ENCODE results near the gene NOS1AP. TPM values are rescaled to one million over a fixed set of nuclear protein-coding genes. Genes with fewer than 3 reads are reported as not detected.

The NOS1AP gene
- total RNA-seq, 1 experiment from 2014 or later = not detected

GRCh38 chr1:162388083-162388594, 318.6 kb downstream of the NOS1AP start:
- Histone ChIP-seq H3K4me1 (replicated peaks) (peaks cover 6% of the 10 kb centered on the region; the same call in 1 of the 2 replicates), H3K4me3 (no peak overlapping the region), H3K27ac (no peak overlapping the region), H3K27me3 (replicated peaks) (no peaks in the 10 kb centered on the region), H3K9me3 (replicated peaks) (no peaks in the 10 kb centered on the region), H3K36me3 (no peaks in the 10 kb centered on the region)
- no peak for DNase-seq (ENCODE audit: low read depth in 1 of 2, low spot score in 2 of 2)

- Histone ChIP-seq H3K27me3 (replicated peaks) (no peaks in the 10 kb centered on the region), H3K27ac (no peak overlapping the region)
Measured at GRCh38 chr1:162388615-162389014, 319.1 kb downstream of the NOS1AP start.

GRCh38 chr1:162389021-162389818, 319.7 kb downstream of the NOS1AP start:
- H3K4me1 ChIP-seq (replicated peaks) = peaks cover 6% of the 10 kb centered on the region; the same call in 1 of the 2 replicates
- H3K27ac ChIP-seq = no peak overlapping the region
- H3K36me3 ChIP-seq = no peaks in the 10 kb centered on the region
- no peaks in the 10 kb centered on the region for H3K9me3 ChIP-seq (replicated peaks)
- no peak overlapping the region for H3K4me3 ChIP-seq
- DNase-seq (ENCODE audit: low read depth in 1 of 2, low spot score in 2 of 2) = peak in 1 of 2 experiments; percentile 57
- H3K27me3 ChIP-seq (replicated peaks) = no peaks in the 10 kb centered on the region

More at GRCh38 chr1:162388615-162389014, 319.1 kb downstream of the NOS1AP start:
- peaks cover 6% of the 10 kb centered on the region; the same call in 1 of the 2 replicates for H3K4me1 ChIP-seq (replicated peaks)
- no peaks in the 10 kb centered on the region for H3K36me3 ChIP-seq
- H3K4me3 ChIP-seq = no peak overlapping the region
- no peaks in the 10 kb centered on the region for H3K9me3 ChIP-seq (replicated peaks)
- DNase-seq (ENCODE audit: low read depth in 1 of 2, low spot score in 2 of 2) = no peak

- no peaks in the 10 kb centered on the region for H3K9me3 ChIP-seq (replicated peaks)
- DNase-seq (ENCODE audit: low read depth in 1 of 2, low spot score in 2 of 2) = no peak
- H3K4me1 ChIP-seq (replicated peaks) = peaks cover 6% of the 10 kb centered on the region; the same call in 1 of the 2 replicates
- no peaks in the 10 kb centered on the region for H3K27me3 ChIP-seq (replicated peaks)
- no peak overlapping the region for H3K27ac ChIP-seq
- H3K36me3 ChIP-seq = no peaks in the 10 kb centered on the region
- no peak overlapping the region for H3K4me3 ChIP-seq
Measured at GRCh38 chr1:162389971-162390370, 320.5 kb downstream of the NOS1AP start.

DNA sequence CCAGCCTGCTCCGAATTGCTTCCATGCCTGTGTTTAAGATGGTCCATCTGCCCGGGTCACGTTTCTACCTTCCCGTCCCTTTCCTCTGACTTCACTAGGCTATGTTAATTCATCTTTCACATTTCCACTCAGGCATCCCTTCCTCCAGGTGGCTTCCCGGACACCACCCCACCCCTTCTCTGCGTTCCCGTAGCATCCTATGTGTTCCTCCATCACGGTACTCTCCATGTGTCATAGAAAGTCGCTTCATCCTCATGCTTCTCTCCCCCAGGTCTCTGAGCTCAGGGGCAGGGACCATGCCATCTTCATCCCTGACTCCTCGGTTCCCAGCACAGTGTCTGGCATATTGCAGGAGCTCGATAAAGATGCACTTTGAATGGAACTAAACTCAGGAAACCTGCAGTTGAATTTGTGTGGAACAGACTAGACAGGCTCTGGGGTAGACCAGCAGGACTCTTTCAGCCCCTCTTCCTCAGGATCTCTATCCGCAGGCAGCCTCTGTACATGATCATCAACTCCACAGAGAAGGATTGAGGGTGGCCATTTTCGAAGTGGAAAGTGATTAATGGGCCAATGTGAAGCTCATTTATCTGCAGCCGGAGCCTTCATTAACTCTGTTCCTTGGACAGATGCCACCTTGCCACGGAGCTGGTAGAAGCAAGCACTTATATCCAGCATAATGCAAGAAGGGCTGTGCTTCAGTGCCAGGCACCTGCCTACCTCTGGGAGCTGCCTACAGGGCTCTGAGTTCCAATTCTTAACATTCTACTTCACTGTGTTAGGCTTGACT, 321.1 kb downstream of the NOS1AP start:
- no peak overlapping the region for H3K4me3 ChIP-seq
- no peak overlapping the region for H3K27ac ChIP-seq
- H3K9me3 ChIP-seq (replicated peaks) = no peaks in the 10 kb centered on the region
- no peaks in the 10 kb centered on the region for H3K27me3 ChIP-seq (replicated peaks)
- no peak for DNase-seq (ENCODE audit: low read depth in 1 of 2, low spot score in 2 of 2)
- H3K36me3 ChIP-seq = no peaks in the 10 kb centered on the region
- peaks cover 6% of the 10 kb centered on the region; the same call in 1 of the 2 replicates for H3K4me1 ChIP-seq (replicated peaks)

DNA sequence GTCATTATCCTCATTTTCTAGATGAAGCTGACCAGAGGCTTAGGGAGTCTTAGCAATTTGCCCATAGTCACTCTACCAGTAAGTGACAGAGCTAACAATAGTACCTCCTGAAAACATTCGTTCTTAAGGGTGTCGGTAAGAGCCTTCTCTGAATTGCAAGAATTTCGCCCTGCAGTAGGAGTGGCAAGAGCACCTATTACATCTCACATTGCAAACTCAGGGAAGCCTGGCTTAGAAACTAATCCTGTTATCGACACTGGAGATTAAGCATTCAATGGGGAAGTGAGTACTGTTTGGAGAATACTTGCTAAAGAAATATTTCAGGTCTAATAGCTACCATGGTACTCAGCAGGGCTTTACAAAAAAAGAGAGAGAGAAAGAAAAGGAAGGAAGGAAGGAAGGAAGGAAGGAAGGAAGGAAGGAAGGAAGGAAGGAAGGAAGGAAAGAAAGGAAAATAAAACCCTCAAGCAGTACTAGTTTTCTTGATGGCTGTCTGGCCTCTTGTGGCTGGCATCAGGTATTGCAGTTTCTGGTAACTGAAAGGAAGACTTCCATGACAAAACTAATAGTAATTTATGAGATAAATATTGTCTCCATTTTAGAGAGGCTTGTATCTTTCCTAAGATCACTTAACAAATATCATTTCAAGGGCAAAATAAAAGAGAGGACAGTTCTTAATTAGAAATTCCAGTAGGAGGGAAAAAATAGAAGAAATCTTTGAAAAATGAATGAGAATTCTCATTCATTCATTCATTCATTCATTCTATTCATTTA, 322.5 kb downstream of the NOS1AP start:
- Histone ChIP-seq H3K36me3 (no peaks in the 10 kb centered on the region), H3K27me3 (replicated peaks) (no peaks in the 10 kb centered on the region), H3K27ac (no peak overlapping the region), H3K4me1 (replicated peaks) (peaks cover 6% of the 10 kb centered on the region; the same call in 1 of the 2 replicates), H3K4me3 (no peak overlapping the region), H3K9me3 (replicated peaks) (no peaks in the 10 kb centered on the region)
- no peak for DNase-seq (ENCODE audit: low read depth in 1 of 2, low spot score in 2 of 2)

- no peak overlapping the region for H3K27ac ChIP-seq
- no peak for DNase-seq (ENCODE audit: low read depth in 1 of 2, low spot score in 2 of 2)
- no peaks in the 10 kb centered on the region for H3K9me3 ChIP-seq (replicated peaks)
- no peak overlapping the region for H3K4me3 ChIP-seq
- H3K27me3 ChIP-seq (replicated peaks) = peaks cover 8% of the 10 kb centered on the region
- H3K4me1 ChIP-seq (replicated peaks) = no peaks in the 10 kb centered on the region
- H3K36me3 ChIP-seq = no peaks in the 10 kb centered on the region
Measured at GRCh38 chr1:162396201-162396906, 326.9 kb downstream of the NOS1AP start.

GRCh38 chr1:162397039-162397448, 327.6 kb downstream of the NOS1AP start:
- no peak overlapping the region for H3K4me3 ChIP-seq
- H3K36me3 ChIP-seq = no peaks in the 10 kb centered on the region
- peaks cover 8% of the 10 kb centered on the region for H3K27me3 ChIP-seq (replicated peaks)
- no peaks in the 10 kb centered on the region for H3K9me3 ChIP-seq (replicated peaks)
- no peak for DNase-seq (ENCODE audit: low read depth in 1 of 2, low spot score in 2 of 2)
- no peak overlapping the region for H3K27ac ChIP-seq
- H3K4me1 ChIP-seq (replicated peaks) = no peaks in the 10 kb centered on the region

DNA sequence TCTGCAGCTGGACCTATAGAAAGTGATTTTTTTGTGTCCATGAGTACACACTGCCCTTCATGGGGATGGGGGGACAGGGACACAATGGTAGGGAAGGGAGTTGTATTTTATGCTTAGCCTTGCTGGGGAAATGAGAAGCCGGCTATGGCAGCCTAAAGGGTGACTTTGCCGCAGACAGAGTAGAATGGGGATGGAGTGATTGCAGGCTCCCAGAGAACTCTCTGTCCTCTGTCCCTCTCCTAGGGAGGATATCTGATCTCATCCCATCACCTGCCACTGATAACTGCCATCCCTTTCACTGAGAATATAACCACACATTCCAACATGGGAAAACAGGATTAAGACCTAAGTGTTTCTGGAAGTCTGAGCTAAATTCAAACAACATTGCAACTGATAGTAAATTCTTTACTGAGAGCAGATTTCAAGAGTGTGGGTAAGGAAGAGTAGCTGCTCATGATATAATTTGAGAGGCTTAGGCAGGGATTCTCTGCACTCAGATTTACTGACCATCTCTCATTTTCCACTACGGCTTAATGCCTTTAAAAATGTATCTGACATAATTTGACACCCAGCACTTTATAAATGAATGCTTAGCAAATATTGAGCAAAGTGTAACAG, 328.6 kb downstream of the NOS1AP start:
- H3K9me3 ChIP-seq (replicated peaks) = no peaks in the 10 kb centered on the region
- H3K4me1 ChIP-seq (replicated peaks) = no peaks in the 10 kb centered on the region
- no peak overlapping the region for H3K4me3 ChIP-seq
- H3K27ac ChIP-seq = no peak overlapping the region
- DNase-seq (ENCODE audit: low read depth in 1 of 2, low spot score in 2 of 2) = no peak
- H3K27me3 ChIP-seq (replicated peaks) = peaks cover 8% of the 10 kb centered on the region
- no peaks in the 10 kb centered on the region for H3K36me3 ChIP-seq

GRCh38 chr1:162398999-162399580, 329.6 kb downstream of the NOS1AP start:
- DNase-seq (ENCODE audit: low read depth in 1 of 2, low spot score in 2 of 2) = no peak
- H3K9me3 ChIP-seq (replicated peaks) = no peaks in the 10 kb centered on the region
- no peaks in the 10 kb centered on the region for H3K36me3 ChIP-seq
- peaks cover 8% of the 10 kb centered on the region for H3K27me3 ChIP-seq (replicated peaks)
- H3K4me3 ChIP-seq = no peak overlapping the region
- H3K4me1 ChIP-seq (replicated peaks) = no peaks in the 10 kb centered on the region
- H3K27ac ChIP-seq = no peak overlapping the region

DNA sequence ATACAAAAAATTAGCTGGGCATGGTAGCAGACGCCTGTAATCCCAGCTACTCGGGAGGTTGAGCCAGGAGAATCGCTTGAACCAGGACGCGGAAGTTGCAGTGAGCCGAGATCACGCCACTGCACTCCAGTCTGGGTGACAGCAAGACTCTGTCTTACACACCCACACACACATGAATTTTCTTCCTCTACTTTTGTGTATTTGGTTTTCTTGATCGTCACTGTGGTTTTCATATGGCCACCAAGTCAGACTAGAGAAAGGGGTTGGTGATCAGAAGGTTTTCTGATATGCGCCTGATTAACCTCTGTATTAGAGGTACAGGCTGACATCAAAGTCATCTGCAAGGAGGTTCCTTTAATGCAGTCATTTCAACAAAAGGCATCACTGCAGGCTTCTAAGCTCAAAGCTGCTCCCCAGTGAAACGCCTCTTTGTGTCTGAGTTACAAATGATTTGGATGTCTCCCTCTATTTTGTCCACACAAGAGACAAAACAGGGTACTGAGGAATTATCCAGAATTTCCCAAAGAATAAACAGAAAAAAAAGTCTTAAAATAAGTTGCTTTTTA, 331.4 kb downstream of the NOS1AP start:
- no peaks in the 10 kb centered on the region for H3K9me3 ChIP-seq (replicated peaks)
- H3K36me3 ChIP-seq = no peaks in the 10 kb centered on the region
- no peak overlapping the region for H3K4me3 ChIP-seq
- no peak for DNase-seq (ENCODE audit: low read depth in 1 of 2, low spot score in 2 of 2)
- no peaks in the 10 kb centered on the region for H3K4me1 ChIP-seq (replicated peaks)
- H3K27me3 ChIP-seq (replicated peaks) = peaks cover 8% of the 10 kb centered on the region
- H3K27ac ChIP-seq = no peak overlapping the region

DNA sequence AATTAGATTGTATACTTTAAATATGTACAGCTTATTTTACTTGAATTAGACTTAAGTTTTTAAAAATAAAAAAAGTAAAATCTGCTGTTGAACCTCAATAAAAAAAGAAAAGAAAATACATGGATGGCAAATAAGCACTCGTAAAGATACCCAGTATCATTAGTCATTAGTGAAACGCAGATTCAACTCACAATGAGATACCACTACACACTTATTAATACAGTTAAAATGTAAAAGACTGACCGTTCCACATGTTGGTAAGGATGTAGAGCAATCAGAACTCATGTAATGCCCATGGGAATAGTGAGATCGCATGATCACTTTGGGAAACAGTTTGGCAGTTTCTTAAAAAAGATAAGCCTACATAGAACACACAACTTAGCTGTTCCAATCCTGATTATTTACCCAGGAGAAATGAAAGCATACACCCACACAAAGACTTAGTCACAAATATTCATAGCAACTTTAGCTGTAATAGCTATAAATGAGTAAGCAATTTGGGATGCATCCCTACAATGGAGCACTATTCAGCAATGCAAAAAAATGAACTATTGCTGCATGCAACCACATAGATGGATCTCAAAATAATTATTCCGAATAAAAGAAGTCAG, 335.2 kb downstream of the NOS1AP start:
- peak in 1 of 2 experiments; percentile 15 for DNase-seq (ENCODE audit: low read depth in 1 of 2, low spot score in 2 of 2)
- Histone ChIP-seq H3K9me3 (replicated peaks) (no peaks in the 10 kb centered on the region), H3K36me3 (no peaks in the 10 kb centered on the region), H3K27me3 (replicated peaks) (peaks cover 3% of the 10 kb centered on the region; the same call in 1 of the 2 replicates), H3K4me3 (no peak overlapping the region), H3K4me1 (replicated peaks) (no peaks in the 10 kb centered on the region), H3K27ac (no peak overlapping the region)

Measured in SJSA1 (cell line).